WTC11 (cell line): ENCODE results near the gene NOL4L. TPM values are rescaled to one million over a fixed set of nuclear protein-coding genes. Genes with fewer than 3 reads are reported as not detected.

Source experiments
- ATAC-seq: fragments of 200-7000 bp; cut with Tn5 transposase; 2 replicates; pipeline ENCODE4 v1.10.0; 2021; ENCODE audit warnings: mild to moderate bottlenecking, moderate library complexity
- CTCF ChIA-PET: fragments of 300-600 bp; sonication (Branson Sonifier 250); formaldehyde crosslinking; loops from one replicate; lab custom pipeline; 2021; ENCODE audit warnings: antibody characterized with exemption; lab: Charles Lee
- POLR2A ChIA-PET: fragments of 350-600 bp; sonication (Branson Sonifier 250); formaldehyde crosslinking; loops from one replicate; lab custom pipeline; 2021; ENCODE audit warnings: antibody characterized with exemption; lab: Charles Lee
- DNase-seq: peaks from one replicate; pipeline ENCODE4 v3.0.0; 2021; ENCODE audit warnings: low spot score
- H3K27ac Mint-ChIP-seq: 2 replicates; pipeline ENCODE4 v1.8.0; 2021; ENCODE audit warnings: mixed read lengths
- H3K27me3 Mint-ChIP-seq: 2 replicates; pipeline ENCODE4 v1.8.0; 2021; ENCODE audit warnings: low read depth, mild to moderate bottlenecking, moderate library complexity, mixed read lengths
- H3K36me3 Mint-ChIP-seq: 2 replicates; pipeline ENCODE4 v1.8.0; 2021; ENCODE audit warnings: mixed read lengths
- H3K4me1 Mint-ChIP-seq: 2 replicates; pipeline ENCODE4 v1.8.0; 2022; ENCODE audit warnings: mixed read lengths
- H3K4me3 Mint-ChIP-seq: 2 replicates; pipeline ENCODE4 v1.8.0; 2021; ENCODE audit warnings: mild to moderate bottlenecking, moderate library complexity, mixed read lengths
- H3K9me3 Mint-ChIP-seq: 2 replicates; pipeline ENCODE4 v1.8.0; 2021; ENCODE audit warnings: mixed read lengths
- ATF6 ChIP-seq: sonication (generic); formaldehyde crosslinking; IDR thresholded peaks from 2 replicates; pipeline ENCODE4 v1.8.1; 2023; ENCODE audit warnings: mild to moderate bottlenecking, missing genetic modification reagents
- E2F1 ChIP-seq: sonication (generic); formaldehyde crosslinking; IDR thresholded peaks from 2 replicates; pipeline ENCODE4 v1.8.0; 2022; ENCODE audit warnings: mild to moderate bottlenecking, missing genetic modification reagents
- ESRRA ChIP-seq: sonication (generic); formaldehyde crosslinking; IDR thresholded peaks from 2 replicates; pipeline ENCODE4 v1.8.1; 2022; ENCODE audit warnings: mild to moderate bottlenecking, missing genetic modification reagents, borderline replicate concordance
- HMGA2 ChIP-seq: fragments of 250-450 bp; sonication (Bioruptor Pico); IDR thresholded peaks from 2 replicates; pipeline ENCODE4 v1.4.0; 2021; ENCODE audit warnings: mild to moderate bottlenecking, moderate library complexity
- MAX ChIP-seq: sonication (generic); formaldehyde crosslinking; IDR thresholded peaks from 2 replicates; pipeline ENCODE4 v1.8.0; 2022; ENCODE audit warnings: mild to moderate bottlenecking, missing genetic modification reagents
- NFE2L1 ChIP-seq: sonication (generic); formaldehyde crosslinking; IDR thresholded peaks from 2 replicates; pipeline ENCODE4 v1.8.1; 2023; ENCODE audit warnings: missing genetic modification reagents
- SMAD3 ChIP-seq: sonication (generic); formaldehyde crosslinking; IDR thresholded peaks from 2 replicates; pipeline ENCODE4 v1.8.0; 2022; ENCODE audit warnings: missing genetic modification reagents, mild to moderate bottlenecking, borderline replicate concordance
- SOX15 ChIP-seq: fragments of 250-450 bp; sonication (Bioruptor Pico); IDR thresholded peaks from 2 replicates; pipeline ENCODE4 v1.9.0; 2021; ENCODE audit warnings: mild to moderate bottlenecking
- SP1 ChIP-seq: sonication (generic); formaldehyde crosslinking; conservative IDR thresholded peaks from 2 replicates; pipeline ENCODE4 v1.8.1; 2022; ENCODE audit warnings: missing genetic modification reagents
- TCF7 ChIP-seq: sonication (generic); formaldehyde crosslinking; IDR thresholded peaks from 2 replicates; pipeline ENCODE4 v1.8.0; 2022; ENCODE audit warnings: mild to moderate bottlenecking, low read depth, missing genetic modification reagents, moderate library complexity
- ZBTB43 ChIP-seq: sonication (generic); formaldehyde crosslinking; IDR thresholded peaks from 2 replicates; pipeline ENCODE4 v1.8.1; 2023; ENCODE audit warnings: mild to moderate bottlenecking, missing genetic modification reagents
- ZNF138 ChIP-seq: sonication (generic); formaldehyde crosslinking; conservative IDR thresholded peaks from 2 replicates; pipeline ENCODE4 v1.8.1; 2022; ENCODE audit warnings: mild to moderate bottlenecking, moderate library complexity, missing genetic modification reagents
- ZNF263 ChIP-seq: sonication (generic); formaldehyde crosslinking; IDR thresholded peaks from 2 replicates; pipeline ENCODE4 v1.8.1; 2022; ENCODE audit warnings: low read depth, mild to moderate bottlenecking, moderate library complexity, missing genetic modification reagents
- ZNF317 ChIP-seq: sonication (generic); formaldehyde crosslinking; IDR thresholded peaks from 2 replicates; pipeline ENCODE4 v1.8.1; 2023; ENCODE audit warnings: low read depth, mild to moderate bottlenecking, moderate library complexity, missing genetic modification reagents, borderline replicate concordance
- total RNA-seq: library from RNA; stranded (reverse); gene quantifications from 3 replicates; pipeline ENCODE4 v1.2.3, GENCODE V29; 2021
- TF ChIP-seq, protein P1 (sequence below): fragments of 250-450 bp; sonication (Bioruptor Pico); IDR thresholded peaks from 2 replicates; pipeline ENCODE4 v1.8.0; 2021; ENCODE audit warnings: mild to moderate bottlenecking
- TF ChIP-seq, protein P2 (sequence below): sonication (generic); formaldehyde crosslinking; conservative IDR thresholded peaks from 2 replicates; pipeline ENCODE4 v1.8.1; 2023; ENCODE audit warnings: mild to moderate bottlenecking, low read depth, missing genetic modification reagents, moderate library complexity
- TF ChIP-seq, protein P3 (sequence below): sonication (generic); formaldehyde crosslinking; IDR thresholded peaks from 2 replicates; pipeline ENCODE4 v1.8.1; 2023; ENCODE audit warnings: mild to moderate bottlenecking, missing genetic modification reagents, moderate library complexity

NOL4L gene
- total RNA-seq, 1 experiment from 2014 or later = 29.0 TPM

- POLR2A ChIA-PET = no interaction called here
- no peak for DNase-seq
- Mint-ChIP-seq H3K4me3 (no peak overlapping the region), H3K27me3 (no peaks in the 10 kb centered on the region), H3K9me3 (no peaks in the 10 kb centered on the region), H3K27ac (no peak overlapping the region), H3K4me1 (peaks cover 9% of the 10 kb centered on the region), H3K36me3 (no peaks in the 10 kb centered on the region)
- CTCF ChIA-PET = interaction anchor here (1.2 kb wide), 1 partner anchor 159 kb away, joined by 4 read pairs; no protein-coding TSS in a partner anchor
- TF ChIP-seq, protein P1, sequence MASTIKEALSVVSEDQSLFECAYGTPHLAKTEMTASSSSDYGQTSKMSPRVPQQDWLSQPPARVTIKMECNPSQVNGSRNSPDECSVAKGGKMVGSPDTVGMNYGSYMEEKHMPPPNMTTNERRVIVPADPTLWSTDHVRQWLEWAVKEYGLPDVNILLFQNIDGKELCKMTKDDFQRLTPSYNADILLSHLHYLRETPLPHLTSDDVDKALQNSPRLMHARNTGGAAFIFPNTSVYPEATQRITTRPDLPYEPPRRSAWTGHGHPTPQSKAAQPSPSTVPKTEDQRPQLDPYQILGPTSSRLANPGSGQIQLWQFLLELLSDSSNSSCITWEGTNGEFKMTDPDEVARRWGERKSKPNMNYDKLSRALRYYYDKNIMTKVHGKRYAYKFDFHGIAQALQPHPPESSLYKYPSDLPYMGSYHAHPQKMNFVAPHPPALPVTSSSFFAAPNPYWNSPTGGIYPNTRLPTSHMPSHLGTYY (CRISPR knock-in tag) = no peak
- TF ChIP-seq MAX (CRISPR knock-in tag) (no peak), ZNF138 (CRISPR knock-in tag) (no peak)
- no peak for ATAC-seq
Measured at GRCh38 chr20:32619586-32619985, 34.5 kb upstream of the NOL4L start.

GRCh38 chr20:32614772-32615171 is 29.6 kb upstream of the NOL4L start:
- ChIA-PET CTCF (no interaction called here), POLR2A (interaction anchor here (0.6 kb wide), 1 partner anchor 691 kb away, joined by 3 read pairs; no protein-coding TSS in a partner anchor)
- Mint-ChIP-seq H3K27ac (no peak overlapping the region), H3K9me3 (peaks cover 9% of the 10 kb centered on the region; the same call in 1 of the 2 replicates), H3K4me1 (peaks cover 15% of the 10 kb centered on the region), H3K27me3 (no peaks in the 10 kb centered on the region), H3K36me3 (no peaks in the 10 kb centered on the region), H3K4me3 (no peak overlapping the region)
- TF ChIP-seq ZNF138 (CRISPR knock-in tag) (no peak), E2F1 (CRISPR knock-in tag) (no peak), TCF7 (CRISPR knock-in tag) (no peak), ZBTB43 (no peak), HMGA2 (CRISPR knock-in tag) (no peak)
- TF ChIP-seq, protein P2, sequence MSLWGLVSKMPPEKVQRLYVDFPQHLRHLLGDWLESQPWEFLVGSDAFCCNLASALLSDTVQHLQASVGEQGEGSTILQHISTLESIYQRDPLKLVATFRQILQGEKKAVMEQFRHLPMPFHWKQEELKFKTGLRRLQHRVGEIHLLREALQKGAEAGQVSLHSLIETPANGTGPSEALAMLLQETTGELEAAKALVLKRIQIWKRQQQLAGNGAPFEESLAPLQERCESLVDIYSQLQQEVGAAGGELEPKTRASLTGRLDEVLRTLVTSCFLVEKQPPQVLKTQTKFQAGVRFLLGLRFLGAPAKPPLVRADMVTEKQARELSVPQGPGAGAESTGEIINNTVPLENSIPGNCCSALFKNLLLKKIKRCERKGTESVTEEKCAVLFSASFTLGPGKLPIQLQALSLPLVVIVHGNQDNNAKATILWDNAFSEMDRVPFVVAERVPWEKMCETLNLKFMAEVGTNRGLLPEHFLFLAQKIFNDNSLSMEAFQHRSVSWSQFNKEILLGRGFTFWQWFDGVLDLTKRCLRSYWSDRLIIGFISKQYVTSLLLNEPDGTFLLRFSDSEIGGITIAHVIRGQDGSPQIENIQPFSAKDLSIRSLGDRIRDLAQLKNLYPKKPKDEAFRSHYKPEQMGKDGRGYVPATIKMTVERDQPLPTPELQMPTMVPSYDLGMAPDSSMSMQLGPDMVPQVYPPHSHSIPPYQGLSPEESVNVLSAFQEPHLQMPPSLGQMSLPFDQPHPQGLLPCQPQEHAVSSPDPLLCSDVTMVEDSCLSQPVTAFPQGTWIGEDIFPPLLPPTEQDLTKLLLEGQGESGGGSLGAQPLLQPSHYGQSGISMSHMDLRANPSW (CRISPR knock-in tag) = no peak
- ATAC-seq (no peak), DNase-seq (no peak)

DNA sequence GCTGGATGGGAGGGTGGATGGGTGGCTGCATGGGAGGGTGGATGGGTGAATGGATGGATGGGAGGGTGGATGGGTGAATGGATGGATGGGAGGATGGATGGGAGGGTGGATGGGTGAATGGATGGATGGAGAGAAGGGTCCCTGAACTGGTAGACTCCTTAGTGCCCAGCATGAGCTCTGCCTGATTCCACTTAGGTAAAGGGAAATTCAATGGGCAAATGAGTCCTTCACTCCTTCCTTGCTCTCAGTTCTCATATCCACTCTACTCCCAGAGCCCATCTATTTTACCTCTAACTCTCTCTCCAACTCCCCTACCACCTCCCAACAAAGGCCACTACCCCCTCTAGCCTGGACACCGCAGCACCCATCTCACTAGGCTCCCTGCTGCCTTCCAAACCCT is 29.2 kb upstream of the NOL4L start:
- no peak for ATAC-seq
- POLR2A ChIA-PET = no interaction called here
- Mint-ChIP-seq H3K36me3 (no peaks in the 10 kb centered on the region), H3K27me3 (no peaks in the 10 kb centered on the region), H3K27ac (no peak overlapping the region), H3K4me1 (peaks cover 11% of the 10 kb centered on the region), H3K4me3 (no peak overlapping the region), H3K9me3 (peaks cover 9% of the 10 kb centered on the region; the same call in 1 of the 2 replicates)
- CTCF ChIA-PET = no interaction called here
- no peak for DNase-seq
- TF ChIP-seq ATF6 (CRISPR knock-in tag) = no peak
- TF ChIP-seq SMAD3 (CRISPR knock-in tag) = no peak
- no peak for TF ChIP-seq SP1 (CRISPR knock-in tag)
- no peak for TF ChIP-seq NFE2L1 (CRISPR knock-in tag)
- TF ChIP-seq SOX15 (CRISPR knock-in tag) = no peak
- no peak for TF ChIP-seq ZNF263
- TF ChIP-seq ZNF317 (CRISPR knock-in tag) = no peak
- TF ChIP-seq, protein P2 (CRISPR knock-in tag) = no peak
- no peak for TF ChIP-seq ESRRA
- TF ChIP-seq, protein P3, sequence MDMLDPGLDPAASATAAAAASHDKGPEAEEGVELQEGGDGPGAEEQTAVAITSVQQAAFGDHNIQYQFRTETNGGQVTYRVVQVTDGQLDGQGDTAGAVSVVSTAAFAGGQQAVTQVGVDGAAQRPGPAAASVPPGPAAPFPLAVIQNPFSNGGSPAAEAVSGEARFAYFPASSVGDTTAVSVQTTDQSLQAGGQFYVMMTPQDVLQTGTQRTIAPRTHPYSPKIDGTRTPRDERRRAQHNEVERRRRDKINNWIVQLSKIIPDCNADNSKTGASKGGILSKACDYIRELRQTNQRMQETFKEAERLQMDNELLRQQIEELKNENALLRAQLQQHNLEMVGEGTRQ (CRISPR knock-in tag) = no peak
